Dendritic cell treated with granulocyte-macrophage colony-stimulating factor and Interleukin-4, amounts not matched to agents 40 ng/mL and 50 ng/mL, for 4 days (primary cell): ENCODE results near the gene DNPEP.
A peak's percentile ranks its signal among the peaks of the same experiment; 100 is the strongest.

Experiments used
- H3K27ac Mint-ChIP-seq: one replicate; pipeline ENCODE4 v1.8.0; 2022; ENCODE audit warnings: mild to moderate bottlenecking, mixed read lengths
- H3K27me3 Mint-ChIP-seq: one replicate; pipeline ENCODE4 v1.8.0; 2022; ENCODE audit warnings: mild to moderate bottlenecking, mixed read lengths
- H3K36me3 Mint-ChIP-seq: one replicate; pipeline ENCODE4 v1.8.0; 2022; ENCODE audit warnings: low read depth, mixed read lengths
- H3K4me1 Mint-ChIP-seq: one replicate; pipeline ENCODE4 v1.8.0; 2022; ENCODE audit warnings: low read depth, mixed read lengths
- H3K4me3 Mint-ChIP-seq: one replicate; pipeline ENCODE4 v1.8.0; 2022; ENCODE audit warnings: mild to moderate bottlenecking, moderate library complexity, mixed read lengths
- H3K9me3 Mint-ChIP-seq: one replicate; pipeline ENCODE4 v1.8.0; 2022; ENCODE audit warnings: mixed read lengths
- intact Hi-C: fragments of 100-400 bp; cut with micrococcal nuclease; formaldehyde crosslinking; loops from one replicate; pipeline ENCODE4 v1.15.0; 2022

Gene DNPEP

DNA sequence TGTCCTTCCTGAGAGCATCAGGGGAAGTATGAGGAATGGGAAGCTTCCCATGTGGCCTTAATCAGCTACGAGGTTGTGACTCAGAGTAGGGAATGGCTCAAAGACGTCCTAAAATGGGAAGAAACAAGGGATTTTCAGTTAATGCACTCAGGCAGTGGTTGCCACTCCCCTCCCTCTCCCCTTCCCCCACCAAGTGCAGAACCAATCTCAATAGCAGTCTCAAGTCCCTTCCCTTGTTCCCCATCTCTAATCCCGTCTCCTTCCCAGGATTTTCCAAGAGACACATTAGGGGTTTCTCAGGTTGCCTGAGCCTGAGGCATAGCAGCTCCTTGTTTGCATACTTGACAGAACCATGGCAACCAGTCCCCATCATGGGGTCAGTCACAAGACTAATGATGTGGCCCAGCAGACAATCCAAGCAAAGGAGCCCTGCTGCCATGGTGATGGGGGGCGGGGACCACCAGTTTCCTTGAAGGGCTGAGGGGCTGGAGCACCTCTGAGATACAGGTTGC lies 36.9 kb downstream of the DNPEP start:
- peaks cover 48% of the 10 kb centered on the region for H3K4me1 Mint-ChIP-seq
- no peaks in the 10 kb centered on the region for H3K9me3 Mint-ChIP-seq
- no peak overlapping the region for H3K4me3 Mint-ChIP-seq
- H3K27me3 Mint-ChIP-seq: peaks cover 43% of the 10 kb centered on the region
- H3K36me3 Mint-ChIP-seq: no peaks in the 10 kb centered on the region
- peak overlapping the region; percentile 71 for H3K27ac Mint-ChIP-seq
- intact Hi-C loops: loop anchor here (5.0 kb wide), 1 partner anchor 43 kb away; the partner anchor contains the start of gene PTPRN

DNA sequence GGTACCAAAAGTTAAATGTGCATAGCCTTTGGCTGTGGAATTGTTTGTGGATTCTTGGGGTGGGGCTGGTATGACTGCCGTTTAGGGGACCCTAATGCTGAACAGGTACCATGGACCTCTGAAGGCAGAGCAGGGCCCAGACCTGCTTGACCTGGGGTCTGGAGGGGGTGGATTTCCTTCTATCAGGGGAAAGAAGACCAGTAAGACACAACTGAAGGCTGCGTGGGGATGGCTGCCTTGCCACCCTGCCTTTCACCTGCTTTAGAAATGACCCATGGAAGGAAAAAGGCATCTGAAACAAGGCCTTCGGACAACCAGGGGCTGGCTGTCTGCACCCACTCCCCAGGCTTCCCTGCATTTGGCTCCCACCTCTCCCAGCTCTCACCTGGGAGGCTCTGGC lies 37.5 kb downstream of the DNPEP start:
- Mint-ChIP-seq H3K4me1 (peaks cover 48% of the 10 kb centered on the region), H3K4me3 (no peak overlapping the region), H3K27ac (peak overlapping the region; percentile 71), H3K36me3 (no peaks in the 10 kb centered on the region), H3K9me3 (no peaks in the 10 kb centered on the region), H3K27me3 (peaks cover 43% of the 10 kb centered on the region)
- intact Hi-C loops: loop anchor here (5.0 kb wide), 1 partner anchor 43 kb away; the partner anchor contains the start of gene PTPRN

DNA sequence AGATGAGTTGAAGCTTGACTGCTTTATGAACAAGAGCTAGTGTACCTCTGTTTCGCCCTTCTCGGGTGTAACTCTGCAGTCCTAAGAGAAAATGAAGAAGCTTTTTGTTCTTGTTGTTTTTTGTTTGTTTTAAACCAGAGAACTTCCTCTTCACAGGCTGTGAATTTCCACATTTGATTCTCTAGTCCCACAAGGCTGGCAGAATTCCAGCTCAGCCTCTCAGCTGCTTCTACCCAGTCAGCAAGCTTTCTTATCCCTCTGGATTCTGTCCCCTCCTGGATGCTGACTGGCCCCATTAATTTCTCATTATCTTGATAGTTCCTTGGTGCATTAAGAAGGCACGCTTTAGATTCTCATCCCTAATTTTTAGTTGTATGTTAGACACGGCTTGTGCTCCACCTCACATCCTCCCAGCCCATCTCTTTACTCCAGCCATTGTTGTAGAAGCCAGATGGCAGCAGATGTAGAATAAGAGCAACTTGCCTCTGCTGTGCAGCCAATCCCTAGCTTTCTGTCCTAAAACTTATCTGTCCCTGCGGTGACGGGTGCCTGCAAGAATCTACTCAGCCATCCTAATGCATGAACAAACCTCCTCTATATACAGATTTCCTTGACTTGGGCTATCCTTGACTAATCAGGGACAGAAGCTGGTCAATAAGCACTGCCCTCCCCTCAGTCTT lies 42.8 kb downstream of the DNPEP start:
- Mint-ChIP-seq H3K27ac (peak overlapping the region; percentile 90), H3K4me1 (peaks cover 32% of the 10 kb centered on the region), H3K4me3 (peak overlapping the region; percentile 26), H3K36me3 (no peaks in the 10 kb centered on the region), H3K9me3 (no peaks in the 10 kb centered on the region), H3K27me3 (peaks cover 51% of the 10 kb centered on the region)
- intact Hi-C loops: no loop called here

DNA sequence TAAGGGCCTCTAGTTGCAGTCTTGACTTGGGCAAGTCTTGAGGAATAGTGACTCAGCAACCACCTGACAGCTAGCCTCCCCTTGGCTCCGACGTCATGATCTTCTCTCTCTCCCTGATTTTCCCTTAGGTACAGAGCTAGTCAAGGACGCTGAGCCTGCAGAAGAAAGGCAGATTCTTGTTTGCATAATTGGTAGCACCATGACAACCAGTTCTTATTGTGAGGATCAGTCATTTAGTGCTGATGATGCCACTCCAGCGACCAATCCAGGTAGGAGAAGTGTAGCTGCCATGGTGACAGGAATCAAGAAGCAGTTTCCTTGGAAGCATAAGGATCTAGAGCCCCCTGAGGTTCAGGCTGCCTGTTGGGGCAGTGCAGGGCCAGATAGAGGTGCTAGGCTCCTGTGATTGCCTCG lies 52.3 kb downstream of the DNPEP start:
- intact Hi-C loops: no loop called here
- H3K27ac Mint-ChIP-seq: no peak overlapping the region
- H3K27me3 Mint-ChIP-seq: peaks cover 73% of the 10 kb centered on the region
- no peak overlapping the region for H3K4me3 Mint-ChIP-seq
- no peaks in the 10 kb centered on the region for H3K36me3 Mint-ChIP-seq
- peaks cover 18% of the 10 kb centered on the region for H3K9me3 Mint-ChIP-seq
- peaks cover 19% of the 10 kb centered on the region for H3K4me1 Mint-ChIP-seq

DNA sequence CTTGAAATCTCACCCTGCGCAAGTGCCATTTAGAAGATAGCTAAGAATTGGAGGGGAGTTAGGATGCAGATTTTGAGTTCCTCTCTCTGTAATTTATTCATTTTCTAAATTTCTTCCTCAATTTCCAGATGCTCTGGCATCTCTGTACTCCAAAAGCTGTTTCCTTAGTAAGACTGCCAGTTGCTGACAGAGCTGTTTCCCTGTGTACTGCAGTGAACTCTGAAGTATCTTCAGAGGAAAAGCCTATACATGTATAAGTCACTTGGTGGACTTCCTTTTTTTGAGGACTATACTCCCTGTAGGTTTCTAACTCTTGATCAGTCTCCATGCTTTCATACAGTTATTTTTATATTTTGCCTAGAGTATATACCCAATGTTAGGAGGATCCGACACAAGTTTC lies 53.6 kb downstream of the DNPEP start:
- Mint-ChIP-seq H3K36me3 (no peaks in the 10 kb centered on the region), H3K27ac (peak overlapping the region; percentile 63), H3K27me3 (peaks cover 71% of the 10 kb centered on the region), H3K4me3 (no peak overlapping the region), H3K4me1 (peaks cover 19% of the 10 kb centered on the region), H3K9me3 (peaks cover 18% of the 10 kb centered on the region)
- intact Hi-C loops: no loop called here

DNA sequence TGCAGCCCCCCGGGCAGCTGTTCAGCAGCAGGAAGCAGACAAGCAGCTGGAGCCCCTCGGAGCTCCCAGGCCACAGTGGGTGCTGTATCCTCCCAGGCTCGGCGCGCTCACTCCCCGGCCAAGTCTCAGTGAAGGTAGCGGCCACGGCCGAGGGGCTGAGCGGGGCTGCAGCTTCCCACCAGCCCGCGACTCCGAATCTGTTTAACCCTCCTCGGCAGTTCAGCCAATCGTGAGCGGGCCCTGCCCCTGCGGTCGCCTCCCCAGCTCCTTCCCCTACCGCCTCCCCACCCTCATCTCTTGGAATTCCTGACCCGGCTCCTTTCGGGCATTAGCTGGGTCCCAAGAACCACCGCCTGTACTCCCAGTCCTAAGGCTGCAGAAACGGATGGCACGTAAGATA lies 55.2 kb downstream of the DNPEP start, which contains the start of gene RESP18:
TSS of gene RESP18 (minus strand) at position 203 of the 400 bp plus-strand sequence.
- Mint-ChIP-seq H3K4me1 (peaks cover 19% of the 10 kb centered on the region), H3K27ac (peak within 1 kb of the TSS; percentile 63), H3K27me3 (peaks cover 80% of the 10 kb centered on the region), H3K4me3 (no peak within 1 kb of the TSS), H3K36me3 (no peaks in the 10 kb centered on the region), H3K9me3 (peaks cover 18% of the 10 kb centered on the region)
- intact Hi-C loops: no loop called here

DNA sequence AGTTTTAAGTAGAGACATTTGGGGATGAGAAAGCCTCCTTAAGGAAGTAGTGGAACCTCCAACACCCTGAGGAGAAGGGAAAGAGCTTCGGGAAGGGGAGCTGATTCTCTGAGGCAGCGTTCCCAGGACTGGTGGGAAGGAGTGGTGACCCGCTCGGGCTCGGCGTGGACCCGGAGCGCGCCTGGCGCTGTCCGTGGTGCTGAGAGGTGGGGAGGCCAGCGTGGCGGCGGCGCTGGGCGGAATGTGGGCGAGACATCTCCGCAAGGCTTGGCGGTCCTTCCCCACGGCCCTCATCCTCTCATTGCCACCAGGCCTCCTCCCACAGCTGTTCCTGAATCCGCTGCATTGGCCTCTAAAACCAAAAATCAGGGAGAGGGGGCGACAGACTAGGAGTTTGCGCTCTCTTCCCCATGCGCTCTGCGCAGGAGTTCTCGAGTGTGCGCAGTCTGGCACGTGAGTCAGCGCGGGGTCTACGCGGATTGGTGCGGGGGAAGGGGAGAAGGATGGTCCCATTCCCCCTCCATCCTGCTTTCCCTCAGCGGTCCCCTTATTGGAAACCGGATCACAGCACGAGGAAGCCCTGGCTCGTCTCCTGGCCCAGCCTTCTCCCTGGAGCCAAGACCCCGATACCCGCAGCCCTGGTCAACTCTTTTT lies 56.0 kb downstream of the DNPEP start:
- Mint-ChIP-seq H3K27me3 (peaks cover 84% of the 10 kb centered on the region), H3K4me3 (no peak overlapping the region), H3K36me3 (no peaks in the 10 kb centered on the region), H3K9me3 (peaks cover 14% of the 10 kb centered on the region), H3K27ac (no peak overlapping the region), H3K4me1 (peaks cover 19% of the 10 kb centered on the region)
- intact Hi-C loops: no loop called here

DNA sequence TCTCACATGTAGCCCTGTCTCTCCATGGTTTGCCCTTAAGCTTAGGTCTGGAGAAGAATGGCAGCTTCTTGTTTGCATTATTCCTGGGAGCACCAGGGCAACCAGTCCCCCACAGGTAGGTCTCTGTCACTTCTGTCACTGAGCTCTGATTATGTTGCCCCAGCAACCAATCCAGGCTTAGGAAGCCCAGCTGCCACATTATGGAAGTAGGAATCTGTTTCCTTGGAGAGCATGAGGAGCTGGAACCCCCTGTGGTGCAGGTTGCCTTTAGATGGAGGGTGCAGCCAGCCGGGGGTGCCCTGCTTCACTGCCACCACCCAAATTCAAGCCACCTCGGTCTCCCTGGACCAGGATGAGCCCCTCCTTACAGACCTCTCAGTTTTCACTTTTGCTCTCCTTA lies 60.0 kb downstream of the DNPEP start:
- H3K36me3 Mint-ChIP-seq: no peaks in the 10 kb centered on the region
- intact Hi-C loops: no loop called here
- H3K4me3 Mint-ChIP-seq: no peak overlapping the region
- no peak overlapping the region for H3K27ac Mint-ChIP-seq
- H3K27me3 Mint-ChIP-seq: peaks cover 82% of the 10 kb centered on the region
- peaks cover 35% of the 10 kb centered on the region for H3K4me1 Mint-ChIP-seq
- H3K9me3 Mint-ChIP-seq: no peaks in the 10 kb centered on the region

DNA sequence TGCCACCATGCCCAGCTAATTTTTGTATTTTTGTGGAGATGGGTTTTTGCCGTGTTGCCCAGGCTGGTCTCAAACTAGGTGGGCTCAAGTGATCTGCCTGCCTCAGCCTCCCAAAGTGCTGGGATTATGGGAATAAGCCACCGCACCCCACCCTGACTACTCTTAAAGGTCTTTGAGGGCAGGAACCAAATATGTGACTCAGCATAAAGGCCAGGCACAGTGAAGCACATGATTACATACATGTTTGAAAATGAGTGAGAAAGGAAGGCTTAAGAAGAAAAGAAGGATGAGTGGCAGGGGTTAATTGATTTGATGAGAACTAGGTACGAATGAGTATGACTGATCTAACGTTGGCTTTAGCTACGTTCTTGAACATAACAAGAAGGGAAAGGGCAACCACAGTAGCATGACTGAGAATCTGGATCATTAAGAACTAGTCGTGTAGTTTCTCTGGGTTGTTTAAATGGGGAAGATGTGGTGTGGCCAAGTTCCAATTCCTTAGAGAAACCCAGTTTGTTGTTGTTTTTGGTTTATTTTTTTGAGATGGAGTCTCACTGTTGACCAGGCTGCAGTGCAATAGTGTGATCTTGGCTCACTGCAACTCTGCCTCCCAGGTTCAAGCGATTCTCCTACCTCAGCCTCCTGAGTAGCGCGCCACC lies 61.9 kb downstream of the DNPEP start:
- Mint-ChIP-seq H3K4me3 (no peak overlapping the region), H3K27me3 (peaks cover 78% of the 10 kb centered on the region), H3K27ac (no peak overlapping the region), H3K9me3 (no peaks in the 10 kb centered on the region), H3K4me1 (peaks cover 17% of the 10 kb centered on the region), H3K36me3 (no peaks in the 10 kb centered on the region)
- intact Hi-C loops: no loop called here

DNA sequence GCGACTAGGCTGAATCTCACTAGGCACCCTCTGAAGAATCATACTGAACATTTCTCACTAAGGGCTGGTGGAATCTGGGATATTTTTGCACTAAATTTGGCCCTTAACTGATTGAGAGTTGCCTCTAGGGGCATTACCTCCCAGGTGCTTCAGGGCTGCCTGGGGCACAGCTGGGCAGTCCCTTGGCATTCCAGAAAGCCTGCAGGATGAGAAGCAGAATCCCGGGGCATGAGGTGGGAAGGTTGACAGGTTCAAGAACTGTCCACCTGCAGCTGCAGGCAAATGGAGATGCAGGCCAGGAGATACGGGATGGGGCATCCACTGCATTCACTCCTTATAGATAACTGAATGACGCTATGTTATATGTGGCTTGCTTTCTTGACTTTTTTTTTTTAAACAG lies 62.6 kb downstream of the DNPEP start:
- peaks cover 75% of the 10 kb centered on the region for H3K27me3 Mint-ChIP-seq
- H3K4me1 Mint-ChIP-seq: peaks cover 17% of the 10 kb centered on the region
- no peak overlapping the region for H3K4me3 Mint-ChIP-seq
- H3K36me3 Mint-ChIP-seq: no peaks in the 10 kb centered on the region
- no peak overlapping the region for H3K27ac Mint-ChIP-seq
- intact Hi-C loops: no loop called here
- no peaks in the 10 kb centered on the region for H3K9me3 Mint-ChIP-seq

DNA sequence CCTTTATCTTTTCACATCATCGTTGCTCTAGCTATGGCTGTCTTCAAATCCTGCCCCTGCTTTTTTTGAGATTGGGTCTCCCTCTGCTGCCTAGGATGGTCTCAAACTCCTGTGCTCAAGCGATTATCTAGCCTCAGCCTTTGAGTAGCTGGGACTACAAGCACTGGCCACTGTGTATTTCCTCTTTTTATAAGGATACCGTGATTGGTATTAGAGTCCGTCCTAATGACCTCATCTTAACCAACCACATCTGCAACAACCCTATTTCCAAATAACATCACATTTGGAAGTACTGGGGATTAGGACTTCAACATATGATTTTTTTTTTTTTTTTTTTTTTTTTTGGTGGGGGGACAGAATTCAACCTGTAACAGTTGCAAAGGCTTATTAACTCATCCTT lies 64.3 kb downstream of the DNPEP start:
- Mint-ChIP-seq H3K4me1 (peaks cover 17% of the 10 kb centered on the region), H3K9me3 (no peaks in the 10 kb centered on the region), H3K4me3 (no peak overlapping the region), H3K36me3 (no peaks in the 10 kb centered on the region), H3K27ac (peak overlapping the region; percentile 26), H3K27me3 (peaks cover 65% of the 10 kb centered on the region)
- intact Hi-C loops: no loop called here
